Lower leg skin (tissue), 4 donors: ENCODE measurements around the gene SRD5A1. TPM values are rescaled to one million over a fixed set of nuclear protein-coding genes. Genes with fewer than 3 reads are reported as not detected.

ENCODE experiments used
- DNase-seq, 2 donors: peaks; one replicate each; pipeline ENCODE4 v3.0.0-alpha.2; 2019; ENCODE audit warnings: low spot score in 2 of 2
- H3K4me3 ChIP-seq: fragments of 200-600 bp; sonication (generic); 2 replicates; pipeline ENCODE4 v1.5.1; 2017; ENCODE audit warnings: mild to moderate bottlenecking, low read depth; ENCODE audit not compliant: poor library complexity, severe bottlenecking
- POLR2A ChIP-seq, 2 donors: fragments of 450-650 bp; IDR thresholded peaks; one replicate each; pipeline ENCODE4 v1.6.1; 2016 to 2017; ENCODE audit warnings: antibody characterized with exemption in 2 of 2, mild to moderate bottlenecking in 1 of 2, moderate library complexity in 1 of 2
- WGBS, 2 donors: methylation state at CpG; one replicate each; pipeline ENCODE4 v1.1.5; 2018; 5-methylcytosine and 5-hydroxymethylcytosine counted together
- intact Hi-C: fragments of 100-400 bp; cut with DNase I; formaldehyde crosslinking; loops from one replicate; pipeline ENCODE4 v1.15.0; 2023; ENCODE audit warnings: low total_unique reads
- total RNA-seq, 4 donors: library from RNA; depleted of rRNA; stranded (reverse); fragments of >200 nt; gene quantifications; one replicate each; pipeline ENCODE4 v1.1.0, GENCODE V29; 2016
- TF ChIP-seq, protein P1 (sequence below), 3 donors: fragments of 450-650 bp; IDR thresholded peaks; one replicate each; pipeline ENCODE4 v1.5.1; 2016; ENCODE audit warnings: antibody characterized with exemption in 3 of 3, mild to moderate bottlenecking in 3 of 3, moderate library complexity in 2 of 3

The SRD5A1 gene
- total RNA-seq, 4 donors from 2014 or later: 83.1 to 155 (median 98.4) TPM

DNA sequence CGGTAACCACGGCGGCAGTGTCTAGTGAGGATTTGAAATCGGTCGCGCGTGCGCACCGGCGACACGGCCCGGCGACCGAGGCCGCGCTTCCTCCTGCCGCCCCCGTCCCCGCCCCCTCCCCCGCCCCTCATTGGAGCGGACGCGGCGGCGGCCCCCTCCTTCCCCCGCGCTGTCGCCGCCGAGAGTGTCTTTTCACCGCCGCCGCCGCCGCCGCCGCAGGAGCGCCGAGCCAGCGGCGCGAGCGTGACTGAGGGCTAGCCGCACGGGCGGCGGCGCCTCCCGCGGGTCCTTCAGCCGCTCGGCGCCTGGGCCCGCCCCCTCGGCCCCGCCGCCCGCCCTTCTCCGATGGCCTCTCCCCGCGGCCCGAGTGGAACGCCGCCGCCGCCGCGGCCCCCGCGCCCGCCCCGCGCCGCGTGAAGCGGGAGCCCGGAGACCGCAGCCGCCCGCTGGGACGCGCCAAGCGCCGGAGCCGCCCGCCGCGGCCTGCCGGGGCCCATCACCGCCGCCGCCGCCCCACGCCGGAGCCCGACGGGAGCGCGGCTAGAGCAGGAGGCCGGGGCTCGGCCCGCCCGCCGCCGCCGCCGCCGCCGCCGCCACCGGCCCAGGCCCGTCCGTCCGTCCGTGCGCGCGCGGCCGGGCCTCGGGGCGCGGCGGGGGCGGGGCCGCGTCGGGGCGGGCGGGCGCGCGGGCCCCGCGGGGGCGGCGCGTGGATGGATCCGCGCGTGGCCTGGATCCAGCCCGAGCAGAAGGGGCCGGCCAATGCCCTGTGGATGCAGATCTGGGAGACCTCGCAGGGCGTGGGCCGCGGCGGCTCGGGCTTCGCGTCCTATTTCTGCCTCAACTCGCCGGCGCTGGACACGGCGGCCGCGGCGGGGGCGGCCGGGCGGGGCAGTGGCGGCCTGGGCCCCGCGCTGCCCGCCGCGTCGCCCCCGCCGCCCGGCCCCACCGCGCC is 80.3 kb downstream of the SRD5A1 start, which contains the start of gene TENT4A:
TENT4A (plus strand) TSS at position 159 of the 952 bp plus-strand sequence; CDS start at position 711, 552 bp downstream.
- intact Hi-C loops: no loop called here
- H3K4me3 ChIP-seq: peak within 1 kb of the TSS; percentile 59
- 1 to 2% methylated on average over 17 to 22 of the region's 174 CpGs for WGBS, 2 donors
- DNase-seq: peak in 1 of 2 donors; percentile 88
- peak in 1 of 2 donors; percentile 24 for TF ChIP-seq POLR2A (IDR thresholded peaks at IDR 0.05)
- TF ChIP-seq, protein P1, sequence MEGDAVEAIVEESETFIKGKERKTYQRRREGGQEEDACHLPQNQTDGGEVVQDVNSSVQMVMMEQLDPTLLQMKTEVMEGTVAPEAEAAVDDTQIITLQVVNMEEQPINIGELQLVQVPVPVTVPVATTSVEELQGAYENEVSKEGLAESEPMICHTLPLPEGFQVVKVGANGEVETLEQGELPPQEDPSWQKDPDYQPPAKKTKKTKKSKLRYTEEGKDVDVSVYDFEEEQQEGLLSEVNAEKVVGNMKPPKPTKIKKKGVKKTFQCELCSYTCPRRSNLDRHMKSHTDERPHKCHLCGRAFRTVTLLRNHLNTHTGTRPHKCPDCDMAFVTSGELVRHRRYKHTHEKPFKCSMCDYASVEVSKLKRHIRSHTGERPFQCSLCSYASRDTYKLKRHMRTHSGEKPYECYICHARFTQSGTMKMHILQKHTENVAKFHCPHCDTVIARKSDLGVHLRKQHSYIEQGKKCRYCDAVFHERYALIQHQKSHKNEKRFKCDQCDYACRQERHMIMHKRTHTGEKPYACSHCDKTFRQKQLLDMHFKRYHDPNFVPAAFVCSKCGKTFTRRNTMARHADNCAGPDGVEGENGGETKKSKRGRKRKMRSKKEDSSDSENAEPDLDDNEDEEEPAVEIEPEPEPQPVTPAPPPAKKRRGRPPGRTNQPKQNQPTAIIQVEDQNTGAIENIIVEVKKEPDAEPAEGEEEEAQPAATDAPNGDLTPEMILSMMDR (IDR thresholded peaks at IDR 0.05): no peak

DNA sequence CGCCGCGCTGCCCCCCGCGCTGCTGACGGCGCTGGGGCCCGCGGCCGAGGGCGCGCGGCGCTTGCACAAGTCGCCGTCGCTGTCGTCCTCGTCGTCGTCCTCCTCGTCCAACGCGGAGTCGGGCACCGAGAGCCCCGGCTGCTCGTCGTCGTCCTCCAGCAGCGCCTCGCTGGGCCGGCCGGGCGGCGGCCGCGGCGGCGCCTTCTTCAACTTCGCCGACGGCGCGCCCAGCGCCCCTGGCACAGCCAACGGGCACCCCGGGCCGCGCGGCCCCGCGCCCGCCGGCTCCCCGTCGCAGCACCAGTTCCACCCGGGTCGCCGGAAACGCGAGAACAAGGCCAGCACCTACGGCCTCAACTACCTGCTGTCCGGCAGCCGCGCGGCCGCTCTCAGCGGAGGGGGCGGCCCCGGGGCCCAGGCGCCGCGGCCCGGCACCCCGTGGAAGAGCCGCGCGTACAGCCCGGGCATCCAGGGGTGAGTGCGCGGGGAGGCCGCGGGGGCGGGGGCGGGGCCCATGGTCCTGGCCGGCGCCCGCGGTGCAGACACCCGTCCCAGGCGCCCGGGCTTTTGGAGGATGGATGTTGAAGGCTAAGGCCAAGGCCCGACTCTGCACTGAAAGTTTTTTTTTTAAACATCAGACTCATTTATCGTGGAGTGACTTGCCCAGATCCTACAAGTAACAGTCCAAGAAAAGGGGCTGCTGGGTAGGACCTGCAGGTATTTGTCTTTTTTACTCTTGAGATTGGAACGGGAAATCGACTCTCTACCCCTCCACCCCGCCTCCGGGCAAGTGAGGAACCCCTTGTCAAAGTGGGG is 81.2 kb downstream of the SRD5A1 start:
- 0 to 1% methylated on average over 10 to 19 of the region's 99 CpGs for WGBS, 2 donors
- intact Hi-C loops: no loop called here
- DNase-seq: peak in 1 of 2 donors; percentile 84
- TF ChIP-seq, protein P1 (IDR thresholded peaks at IDR 0.05): no peak
- TF ChIP-seq POLR2A (IDR thresholded peaks at IDR 0.05): no peak
- H3K4me3 ChIP-seq: peak overlapping the region; percentile 59

DNA sequence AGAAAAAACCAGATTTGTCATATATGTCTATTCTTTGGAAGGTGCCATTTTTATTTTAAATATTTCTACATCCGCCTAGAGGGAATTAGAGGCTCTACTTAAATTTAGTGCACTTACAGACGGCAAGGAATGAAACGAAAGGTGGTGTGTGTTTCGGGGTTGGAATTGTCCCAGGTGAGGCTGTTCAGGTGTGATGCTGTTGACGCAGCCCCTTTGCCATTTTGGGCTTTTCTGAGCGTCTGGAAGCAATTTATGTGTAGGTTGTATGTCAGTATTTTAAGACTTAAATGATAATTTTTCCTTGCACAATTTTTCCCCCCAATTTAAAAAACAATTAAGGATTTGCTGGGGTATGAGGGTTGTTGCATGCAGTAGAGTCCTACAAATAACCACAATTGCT is 82.0 kb downstream of the SRD5A1 start:
- WGBS, 2 donors: 38 to 40% methylated on average over 6 of the region's 6 CpGs
- DNase-seq: peak in 1 of 2 donors; percentile 13
- intact Hi-C loops: no loop called here
- no peak overlapping the region for H3K4me3 ChIP-seq
- no peak for TF ChIP-seq POLR2A (IDR thresholded peaks at IDR 0.05)
- TF ChIP-seq, protein P1 (IDR thresholded peaks at IDR 0.05): no peak

DNA sequence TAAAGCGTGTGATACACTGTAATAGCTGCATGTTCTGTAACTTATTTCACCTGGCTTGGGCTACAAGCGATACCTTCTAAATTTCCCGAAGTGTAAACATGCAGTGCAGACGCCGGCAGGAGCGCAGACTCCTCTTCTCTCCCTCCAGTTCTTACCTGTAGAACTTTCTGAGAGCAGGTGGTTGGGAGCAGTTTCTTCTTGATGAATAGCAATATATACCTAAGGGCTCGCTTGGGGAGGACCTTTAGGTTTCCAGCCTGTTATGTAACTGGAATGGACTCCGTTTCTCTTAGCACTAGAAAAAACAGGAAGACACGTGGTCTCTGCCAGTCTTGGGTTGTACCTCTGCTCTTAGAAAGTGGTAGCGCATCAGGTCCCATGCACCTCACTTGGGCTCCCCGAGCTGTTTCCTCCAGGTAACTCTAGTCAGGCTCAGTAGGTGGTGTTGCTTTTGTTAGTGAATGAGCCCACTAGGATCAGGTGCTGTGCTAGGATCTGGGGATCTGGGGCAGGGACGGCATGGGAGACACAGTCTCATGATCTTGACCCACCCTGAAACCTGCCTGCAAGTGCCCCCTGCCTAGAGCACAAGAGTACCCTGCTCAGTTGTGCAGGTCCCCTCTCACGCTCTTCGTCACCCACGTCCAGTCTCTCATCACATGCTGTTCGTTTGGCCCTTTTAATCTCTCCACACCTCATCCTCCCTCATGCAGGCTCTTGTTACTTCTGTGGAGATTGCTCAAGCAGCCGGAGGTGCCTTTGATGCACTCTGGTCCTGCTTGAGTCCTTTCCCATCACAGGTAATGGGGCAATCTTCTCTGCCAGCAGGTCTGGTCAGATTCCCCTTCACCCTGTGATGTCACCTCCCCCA is 82.8 kb downstream of the SRD5A1 start:
- 37 to 46% methylated on average over 17 of the region's 17 CpGs for WGBS, 2 donors
- TF ChIP-seq, protein P1 (IDR thresholded peaks at IDR 0.05): no peak
- no peak for TF ChIP-seq POLR2A (IDR thresholded peaks at IDR 0.05)
- no peak overlapping the region for H3K4me3 ChIP-seq
- intact Hi-C loops: no loop called here
- peak in 1 of 2 donors; percentile 66 for DNase-seq

DNA sequence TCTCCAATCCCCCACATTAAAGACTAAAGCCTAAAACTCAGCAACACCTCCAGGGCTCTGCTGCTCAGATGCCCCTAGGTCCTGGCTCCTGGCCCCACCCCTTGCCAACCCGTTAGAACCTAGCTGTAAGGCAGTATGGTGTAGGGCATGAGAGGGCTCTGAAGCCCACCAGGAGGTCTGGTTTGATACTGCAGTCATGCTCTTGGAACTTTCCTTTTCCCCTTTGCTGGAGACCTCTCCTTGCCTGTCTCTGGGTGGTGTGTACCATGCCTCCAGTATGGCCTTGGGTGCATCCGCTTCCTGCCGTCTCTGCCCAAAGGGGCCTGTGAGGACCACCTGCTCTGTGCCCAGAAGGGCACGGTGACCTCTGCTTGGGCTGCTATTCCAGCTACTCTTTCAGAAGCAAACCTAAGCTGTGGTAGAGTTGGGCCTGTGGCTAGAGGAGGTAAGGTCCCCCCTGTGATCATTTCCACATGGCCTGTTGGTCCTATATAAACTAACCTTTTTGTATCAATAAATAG is 83.4 kb downstream of the SRD5A1 start:
- intact Hi-C loops: no loop called here
- WGBS, 2 donors: 72 to 78% methylated on average over 4 of the region's 4 CpGs
- peak in 1 of 2 donors; percentile 73 for DNase-seq
- no peak for TF ChIP-seq POLR2A (IDR thresholded peaks at IDR 0.05)
- TF ChIP-seq, protein P1 (IDR thresholded peaks at IDR 0.05): no peak
- H3K4me3 ChIP-seq: no peak overlapping the region
